ENCODE measurements around the gene STN1. TPM values are rescaled to one million over a fixed set of nuclear protein-coding genes. Genes with fewer than 3 reads are reported as not detected.
A peak's percentile ranks its signal among the peaks of the same experiment; 100 is the strongest.

Gene STN1
- total and polyA plus RNA-seq, 2 donors (not counting 1 experiment from before 2014, with no cell fraction given) = 21.7 to 36.5 TPM

- Histone ChIP-seq H3K9ac (ENCODE audit: insufficient read depth, low read length) (peak overlapping the region; percentile 21), H3K4me3 (replicated peaks in 1 of 4; ENCODE audit: control extremely low read depth in 1 of 4, insufficient read depth in 1 of 4, low read depth in 3 of 4, low read length in 4 of 4) (peak overlapping the region; percentile 78 to 86 (median 80)), H3K4me2 (ENCODE audit: extremely low read depth, insufficient read depth, low read length) (peak overlapping the region; percentile 95), H3K27me3 (ENCODE audit: control insufficient read depth, insufficient read depth, low read length) (no peaks in the 10 kb centered on the region), H3K79me2 (ENCODE audit: control insufficient read depth, insufficient read depth, low read length) (peaks cover 32% of the 10 kb centered on the region), H4K20me1 (ENCODE audit: control insufficient read depth, extremely low read depth, insufficient read depth, low read length) (no peaks in the 10 kb centered on the region), H3K4me1 (ENCODE audit: control insufficient read depth, extremely low read depth, insufficient read depth, low read length) (peaks cover 41% of the 10 kb centered on the region), H2AFZ (ENCODE audit: low read length) (no peak overlapping the region), H3K36me3 (ENCODE audit: control insufficient read depth, insufficient read depth, low read length) (no peaks in the 10 kb centered on the region), H3K9me3 (ENCODE audit: control insufficient read depth, insufficient read depth, low read depth, low read length) (no peaks in the 10 kb centered on the region), H3K27ac (ENCODE audit: insufficient read depth, low read length) (peak overlapping the region; percentile 87)
- DNase-seq (ENCODE audit: low read depth in 2 of 2) = no peak
- TF ChIP-seq EZH2 (IDR thresholded peaks at IDR 0.05; ENCODE audit: low read length, missing control alignments) (no peak), CTCF (conservative IDR thresholded peaks at IDR 0.05 in 1 of 2, IDR thresholded peaks at IDR 0.05 in 1 of 2; ENCODE audit: low read depth in 1 of 2, low read length in 2 of 2) (no peak)
These were observed 64.3 kb downstream of the STN1 start for GRCh38 chr10:103853428-103854264.

DNA sequence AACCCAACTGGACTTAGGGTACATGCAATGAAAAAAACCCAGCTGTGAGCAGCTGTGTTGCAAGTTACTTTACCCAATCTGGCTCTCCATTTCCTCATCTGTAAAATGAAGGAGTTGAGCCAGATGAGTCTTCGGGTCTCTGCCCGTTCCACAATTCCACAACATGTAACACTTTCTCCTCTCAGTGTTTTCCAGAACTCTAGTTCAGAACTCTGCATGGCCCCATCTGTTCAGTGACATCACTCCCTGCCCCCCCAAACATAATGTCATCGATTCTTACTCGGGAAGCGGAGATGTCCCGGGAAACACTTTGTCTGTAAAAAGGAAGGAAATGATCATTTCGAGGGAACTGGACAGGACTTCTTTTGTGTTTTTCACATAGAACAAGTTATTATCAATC is 65.1 kb downstream of the STN1 start:
- no peak for TF ChIP-seq CTCF (conservative IDR thresholded peaks at IDR 0.05 in 1 of 2, IDR thresholded peaks at IDR 0.05 in 1 of 2; ENCODE audit: low read depth in 1 of 2, low read length in 2 of 2)
- no peak for TF ChIP-seq EZH2 (IDR thresholded peaks at IDR 0.05; ENCODE audit: low read length, missing control alignments)
- Histone ChIP-seq H3K9ac (ENCODE audit: insufficient read depth, low read length) (no peak overlapping the region), H3K4me3 (replicated peaks in 1 of 4; ENCODE audit: control extremely low read depth in 1 of 4, insufficient read depth in 1 of 4, low read depth in 3 of 4, low read length in 4 of 4) (peak overlapping the region; percentile 21 to 86 (median 80))

DNA sequence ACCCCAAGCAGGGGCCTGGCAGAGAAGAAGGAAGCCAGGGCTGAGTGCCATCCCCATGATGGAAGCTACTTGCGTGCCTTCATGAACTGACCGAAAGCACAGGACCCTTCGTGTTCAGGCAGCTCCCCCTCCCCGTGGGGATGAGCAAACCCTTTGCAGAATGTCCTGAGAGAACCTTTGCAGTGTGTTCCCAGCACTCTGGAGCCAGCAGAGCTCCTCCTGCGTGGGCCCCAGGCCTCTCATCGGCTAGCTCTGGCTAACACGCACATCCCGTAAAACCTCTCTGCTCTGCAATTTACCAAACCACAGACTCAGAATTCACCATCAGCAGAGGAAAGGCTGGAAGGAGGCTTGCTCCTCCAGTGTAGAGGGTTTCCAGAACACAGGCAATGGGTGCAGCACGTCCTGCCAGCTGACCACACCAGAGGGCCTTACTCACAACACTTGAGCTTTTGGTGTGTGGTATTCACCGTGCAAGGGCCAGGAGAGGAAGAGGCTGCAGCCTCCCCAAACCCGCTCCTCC is 65.7 kb downstream of the STN1 start:
- Histone ChIP-seq H4K20me1 (ENCODE audit: control insufficient read depth, extremely low read depth, insufficient read depth, low read length) (no peaks in the 10 kb centered on the region), H3K36me3 (ENCODE audit: control insufficient read depth, insufficient read depth, low read length) (no peaks in the 10 kb centered on the region), H2AFZ (ENCODE audit: low read length) (no peak overlapping the region), H3K79me2 (ENCODE audit: control insufficient read depth, insufficient read depth, low read length) (peaks cover 40% of the 10 kb centered on the region), H3K27ac (ENCODE audit: insufficient read depth, low read length) (peak overlapping the region; percentile 87), H3K4me3 (replicated peaks in 1 of 4; ENCODE audit: control extremely low read depth in 1 of 4, insufficient read depth in 1 of 4, low read depth in 3 of 4, low read length in 4 of 4) (peak overlapping the region in 3 of 4 experiments; percentile 4 to 86 (median 83)), H3K27me3 (ENCODE audit: control insufficient read depth, insufficient read depth, low read length) (no peaks in the 10 kb centered on the region), H3K9ac (ENCODE audit: insufficient read depth, low read length) (peak overlapping the region; percentile 23), H3K4me2 (ENCODE audit: extremely low read depth, insufficient read depth, low read length) (peak overlapping the region; percentile 95), H3K4me1 (ENCODE audit: control insufficient read depth, extremely low read depth, insufficient read depth, low read length) (peaks cover 41% of the 10 kb centered on the region), H3K9me3 (ENCODE audit: control insufficient read depth, insufficient read depth, low read depth, low read length) (no peaks in the 10 kb centered on the region)
- peak; percentile 72 to 83 for DNase-seq (ENCODE audit: low read depth in 2 of 2)
- no peak for TF ChIP-seq CTCF (conservative IDR thresholded peaks at IDR 0.05 in 1 of 2, IDR thresholded peaks at IDR 0.05 in 1 of 2; ENCODE audit: low read depth in 1 of 2, low read length in 2 of 2)
- TF ChIP-seq EZH2 (IDR thresholded peaks at IDR 0.05; ENCODE audit: low read length, missing control alignments) = no peak

More for the DNA sequence above, 65.1 kb downstream of the STN1 start:
- H3K4me2 ChIP-seq (ENCODE audit: extremely low read depth, insufficient read depth, low read length) = peak overlapping the region; percentile 95
- no peaks in the 10 kb centered on the region for H3K9me3 ChIP-seq (ENCODE audit: control insufficient read depth, insufficient read depth, low read depth, low read length)
- H3K4me1 ChIP-seq (ENCODE audit: control insufficient read depth, extremely low read depth, insufficient read depth, low read length) = peaks cover 41% of the 10 kb centered on the region
- H3K36me3 ChIP-seq (ENCODE audit: control insufficient read depth, insufficient read depth, low read length) = no peaks in the 10 kb centered on the region
- peaks cover 40% of the 10 kb centered on the region for H3K79me2 ChIP-seq (ENCODE audit: control insufficient read depth, insufficient read depth, low read length)
- no peaks in the 10 kb centered on the region for H4K20me1 ChIP-seq (ENCODE audit: control insufficient read depth, extremely low read depth, insufficient read depth, low read length)
- no peak overlapping the region for H2AFZ ChIP-seq (ENCODE audit: low read length)
- peak overlapping the region; percentile 87 for H3K27ac ChIP-seq (ENCODE audit: insufficient read depth, low read length)
- DNase-seq (ENCODE audit: low read depth in 2 of 2) = peak in 1 of 2 donors; percentile 94
- H3K27me3 ChIP-seq (ENCODE audit: control insufficient read depth, insufficient read depth, low read length) = no peaks in the 10 kb centered on the region
